Epithelial cell of esophagus (primary cell): ENCODE results near the gene EXT2.
A peak's percentile ranks its signal among the peaks of the same experiment; 100 is the strongest.

ENCODE experiments used
- DNase-seq: peaks from one replicate; pipeline ENCODE4 v3.0.0; 2010; ENCODE audit warnings: low read depth
- H3K4me3 ChIP-seq: 2 replicates; pipeline ENCODE4 v1.5.1; 2011; ENCODE audit warnings: mild to moderate bottlenecking, low read length, control low read depth
- TF ChIP-seq, protein P1 (sequence below): IDR thresholded peaks from 2 replicates; pipeline ENCODE4 v1.5.1; 2011; ENCODE audit warnings: low read depth, mild to moderate bottlenecking, low read length, control low read depth, inconsistent platforms; ENCODE audit not compliant: insufficient read depth; ENCODE audit errors: missing control alignments

The EXT2 gene

DNA sequence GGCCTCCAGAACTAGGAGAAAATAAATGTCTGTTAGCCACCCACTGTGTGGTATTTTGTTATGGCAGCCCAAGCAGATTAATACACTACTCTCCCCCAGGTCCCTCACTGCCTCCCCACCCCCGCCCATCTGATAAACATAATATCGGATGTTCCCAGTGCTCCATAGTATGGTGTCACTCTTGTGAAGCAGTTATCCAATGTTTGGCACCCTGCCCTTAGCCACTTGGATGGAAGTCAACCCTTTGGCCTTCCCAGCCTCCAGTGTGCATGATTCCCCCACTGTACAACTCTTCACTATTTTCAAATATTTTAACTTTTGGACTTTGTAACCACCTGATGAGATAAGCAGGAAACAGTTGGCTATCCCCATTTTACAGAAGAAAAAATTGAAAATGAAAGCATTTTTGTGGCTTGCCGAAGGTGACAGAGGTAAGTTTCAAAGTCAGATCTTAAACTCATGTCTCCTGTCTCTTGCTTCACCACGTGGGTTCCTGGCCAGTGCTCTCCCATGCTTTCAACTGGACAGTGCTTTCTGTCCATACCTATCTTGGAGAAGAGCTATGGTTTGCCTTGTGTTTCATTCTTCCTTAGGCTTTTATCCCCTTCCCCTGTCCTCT, 161.3 kb downstream of the EXT2 start:
- no peak for DNase-seq
- TF ChIP-seq, protein P1, sequence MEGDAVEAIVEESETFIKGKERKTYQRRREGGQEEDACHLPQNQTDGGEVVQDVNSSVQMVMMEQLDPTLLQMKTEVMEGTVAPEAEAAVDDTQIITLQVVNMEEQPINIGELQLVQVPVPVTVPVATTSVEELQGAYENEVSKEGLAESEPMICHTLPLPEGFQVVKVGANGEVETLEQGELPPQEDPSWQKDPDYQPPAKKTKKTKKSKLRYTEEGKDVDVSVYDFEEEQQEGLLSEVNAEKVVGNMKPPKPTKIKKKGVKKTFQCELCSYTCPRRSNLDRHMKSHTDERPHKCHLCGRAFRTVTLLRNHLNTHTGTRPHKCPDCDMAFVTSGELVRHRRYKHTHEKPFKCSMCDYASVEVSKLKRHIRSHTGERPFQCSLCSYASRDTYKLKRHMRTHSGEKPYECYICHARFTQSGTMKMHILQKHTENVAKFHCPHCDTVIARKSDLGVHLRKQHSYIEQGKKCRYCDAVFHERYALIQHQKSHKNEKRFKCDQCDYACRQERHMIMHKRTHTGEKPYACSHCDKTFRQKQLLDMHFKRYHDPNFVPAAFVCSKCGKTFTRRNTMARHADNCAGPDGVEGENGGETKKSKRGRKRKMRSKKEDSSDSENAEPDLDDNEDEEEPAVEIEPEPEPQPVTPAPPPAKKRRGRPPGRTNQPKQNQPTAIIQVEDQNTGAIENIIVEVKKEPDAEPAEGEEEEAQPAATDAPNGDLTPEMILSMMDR = no peak
- H3K4me3 ChIP-seq = no peak overlapping the region

DNA sequence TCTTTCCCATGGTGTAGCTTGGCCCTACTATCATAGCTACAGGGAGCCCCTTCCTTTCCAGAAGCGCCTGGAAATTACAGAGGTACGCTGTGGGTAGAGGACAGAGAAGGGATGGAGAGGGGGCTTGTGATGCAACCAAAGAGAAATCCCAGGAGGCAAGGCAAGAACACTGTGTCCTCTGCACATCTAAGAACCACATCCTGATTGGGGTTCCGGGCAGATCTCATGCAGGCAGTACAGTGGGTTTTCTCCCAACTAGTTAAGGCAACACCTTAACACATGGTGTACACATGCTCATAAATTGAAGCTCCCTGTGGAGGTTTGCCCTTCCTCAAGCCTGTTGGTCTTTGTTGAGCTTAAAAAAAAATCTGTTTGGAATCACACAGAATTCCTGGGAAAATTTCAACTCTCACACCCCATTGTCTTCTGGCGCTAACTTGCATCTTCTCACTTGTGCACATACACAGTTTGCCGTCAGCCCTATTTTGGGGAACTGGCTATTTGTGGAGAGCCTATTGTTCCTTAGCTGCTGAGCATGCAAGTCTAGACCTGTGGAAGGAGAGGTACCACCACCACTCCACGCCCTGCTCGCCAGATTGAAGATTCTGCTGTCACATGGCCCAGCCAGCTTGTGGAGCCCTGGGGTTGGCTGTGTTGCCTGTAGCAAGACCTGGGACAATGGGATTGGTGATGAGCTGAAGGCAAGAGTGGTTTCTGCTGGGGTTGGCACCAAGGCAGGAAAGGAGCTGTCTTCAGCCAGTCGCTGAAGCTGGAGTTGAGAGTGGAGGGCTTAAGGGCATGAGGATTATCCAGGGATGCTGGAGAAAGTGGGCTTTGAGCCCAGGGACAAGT, 162.1 kb downstream of the EXT2 start:
- TF ChIP-seq, protein P1 = no peak
- H3K4me3 ChIP-seq = no peak overlapping the region
- peak; percentile 14 for DNase-seq

DNA sequence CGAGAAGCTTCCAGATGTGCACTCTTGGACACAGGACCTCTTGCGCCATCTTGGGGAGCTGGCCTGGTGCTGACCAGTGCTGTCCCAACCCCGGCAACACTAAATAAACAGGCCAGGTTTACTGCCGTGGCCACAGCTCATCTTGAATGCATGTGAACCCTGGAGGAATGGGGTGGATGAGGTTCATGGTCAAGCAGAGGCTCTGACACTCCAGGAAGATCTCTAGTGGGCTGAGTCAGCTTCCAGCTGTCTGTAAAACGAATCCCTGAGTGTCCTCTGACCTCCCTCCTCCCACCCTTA, 162.7 kb downstream of the EXT2 start:
- TF ChIP-seq, protein P1 = no peak

DNA sequence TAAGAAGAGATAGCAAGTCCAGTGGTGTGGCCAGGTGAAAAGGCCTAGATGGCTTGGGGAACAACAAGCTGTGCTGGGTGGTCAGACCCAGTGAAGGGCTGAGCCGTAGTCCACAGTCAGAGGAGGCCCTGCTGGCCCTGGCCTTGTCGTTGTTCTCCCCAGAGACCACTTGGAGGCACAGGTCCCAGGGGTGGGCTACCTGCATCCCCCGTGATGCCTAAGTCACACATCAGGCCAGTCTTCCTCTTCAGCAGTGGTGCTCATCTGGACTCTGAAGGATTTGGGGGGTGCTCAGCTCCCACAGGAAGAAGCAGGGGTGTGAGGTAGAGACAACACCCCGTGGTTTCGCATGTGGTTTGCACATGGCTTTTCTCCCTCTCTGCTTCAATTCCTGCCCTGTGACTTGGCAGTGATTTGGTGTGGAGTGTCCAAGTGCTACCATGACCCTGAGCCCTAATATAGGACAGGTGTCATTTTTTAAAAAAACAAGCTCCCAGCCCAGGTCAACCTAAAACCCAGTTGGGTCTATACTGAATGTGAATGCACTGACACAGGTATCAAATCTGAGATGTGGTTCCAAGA, 163.5 kb downstream of the EXT2 start:
- TF ChIP-seq, protein P1 = no peak
- H3K4me3 ChIP-seq = no peak overlapping the region
- no peak for DNase-seq

More for the DNA sequence above, 162.7 kb downstream of the EXT2 start:
- no peak overlapping the region for H3K4me3 ChIP-seq
- DNase-seq = no peak

- H3K4me3 ChIP-seq = no peak overlapping the region
- TF ChIP-seq, protein P1 = no peak
- no peak for DNase-seq
These were observed 164.6 kb downstream of the EXT2 start for GRCh38 chr11:44260081-44260480.

GRCh38 chr11:44261800-44262591, 166.5 kb downstream of the EXT2 start:
- no peak for DNase-seq
- H3K4me3 ChIP-seq = no peak overlapping the region
- TF ChIP-seq, protein P1 = no peak
